HL-60/S4 treated with retinoic acid at 250 ng/mL for 4 days and 3 days (cell line): Measurements from ENCODE around the gene MAP3K7.
"Not testable (repeated sequence)": the region's sequence is repeated elsewhere in the genome, so short reads cannot be mapped to it uniquely, and the experiment has no call there.

Experiments
- in situ Hi-C: fragments of 300-500 bp; cut with MboI; formaldehyde crosslinking; loops from 2 replicates; pipeline ENCODE4 v1.7.0; 2022; ENCODE audit warnings: low sequenced_read_pairs

MAP3K7 gene

DNA sequence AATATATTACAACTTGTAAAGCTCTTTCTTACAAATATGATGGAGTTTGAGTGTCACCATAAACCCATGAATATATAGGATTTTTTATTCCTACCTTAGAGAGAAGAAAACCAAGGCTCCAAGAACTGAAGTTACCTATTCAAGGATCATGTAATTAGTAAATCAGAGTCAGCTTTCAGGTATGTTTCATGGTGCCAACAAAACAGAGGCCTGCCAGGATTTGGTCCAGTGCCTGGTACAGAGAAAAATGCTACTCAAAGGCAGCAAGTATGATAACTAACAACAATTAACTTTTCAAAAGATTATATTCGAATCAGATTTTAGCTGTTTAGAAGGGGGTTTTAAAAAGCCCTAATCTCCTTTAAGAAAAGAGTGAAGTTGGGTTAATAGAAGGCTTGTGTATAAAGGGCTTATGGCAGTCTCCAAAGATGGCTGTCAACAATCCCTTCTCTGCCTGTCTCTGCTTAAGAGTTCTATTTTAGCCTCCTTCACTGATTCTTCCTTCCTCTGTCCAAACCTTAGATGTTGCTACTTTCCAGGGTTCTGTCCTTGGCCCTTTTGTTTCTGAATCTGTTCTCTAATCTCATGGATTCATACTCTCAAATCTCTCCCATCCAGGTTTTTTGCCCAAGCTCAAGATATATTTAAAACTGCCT, 7.8 kb downstream of the MAP3K7 start:
- in situ Hi-C loops, result no loop called here

DNA sequence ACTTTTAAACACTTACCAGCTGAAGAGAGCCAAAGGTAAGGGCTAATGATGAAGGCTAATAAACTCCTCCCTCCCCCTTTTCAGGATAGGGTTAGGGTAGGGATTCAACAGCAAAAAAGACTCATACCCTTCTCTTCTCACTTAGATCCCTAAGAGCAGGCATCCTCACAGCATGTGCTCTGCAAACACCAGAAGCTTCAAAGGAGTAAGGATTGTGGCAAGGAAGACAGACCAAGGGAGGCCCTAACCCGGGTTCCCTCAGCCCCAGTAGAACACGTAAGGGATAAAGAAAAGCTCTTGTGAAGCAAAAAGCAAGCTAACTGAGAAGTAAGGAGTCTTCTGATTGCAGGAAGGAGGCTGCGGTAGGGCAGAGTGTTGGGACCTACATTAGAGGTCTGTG, 11.6 kb downstream of the MAP3K7 start:
- in situ Hi-C loops, result no loop called here

DNA sequence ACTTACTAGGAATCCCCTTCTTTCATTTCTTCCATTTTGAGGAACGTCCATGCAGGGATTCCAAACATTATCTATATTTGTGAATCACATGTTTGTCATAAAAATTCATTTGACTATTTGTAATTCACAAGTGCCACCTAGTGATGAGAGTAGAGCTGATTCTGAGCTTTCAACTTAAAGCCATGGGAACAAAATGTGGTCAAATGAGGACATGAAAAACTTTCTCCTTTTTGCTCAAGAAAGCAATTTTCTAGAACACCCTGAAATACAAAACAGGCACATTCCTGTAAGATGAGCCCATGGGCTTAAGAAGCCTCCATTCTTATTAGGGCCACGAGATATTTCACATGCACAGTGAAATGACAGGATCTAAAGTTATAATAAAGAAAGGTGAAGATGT, 12.3 kb downstream of the MAP3K7 start:
- in situ Hi-C loops, result no loop called here

DNA sequence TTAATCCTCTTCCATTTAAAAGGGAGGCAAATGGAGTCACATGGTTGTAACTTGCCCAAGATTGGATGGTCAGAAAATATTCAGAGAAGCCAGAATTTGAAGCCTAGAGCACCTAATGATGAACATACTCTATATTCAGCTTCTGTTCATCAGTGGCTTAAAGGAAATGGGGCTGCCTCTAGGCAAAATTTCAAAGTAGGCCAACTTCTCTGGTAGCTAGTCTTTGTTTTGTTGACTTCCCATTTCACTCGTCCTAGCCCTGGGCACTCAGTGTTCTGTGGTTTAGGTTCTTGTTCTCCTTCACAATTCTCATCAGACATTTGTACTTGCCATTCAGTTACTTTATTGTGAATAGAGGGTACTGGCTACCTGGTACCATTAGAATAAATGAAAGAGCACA, 13.2 kb downstream of the MAP3K7 start:
- in situ Hi-C loops, result no loop called here

DNA sequence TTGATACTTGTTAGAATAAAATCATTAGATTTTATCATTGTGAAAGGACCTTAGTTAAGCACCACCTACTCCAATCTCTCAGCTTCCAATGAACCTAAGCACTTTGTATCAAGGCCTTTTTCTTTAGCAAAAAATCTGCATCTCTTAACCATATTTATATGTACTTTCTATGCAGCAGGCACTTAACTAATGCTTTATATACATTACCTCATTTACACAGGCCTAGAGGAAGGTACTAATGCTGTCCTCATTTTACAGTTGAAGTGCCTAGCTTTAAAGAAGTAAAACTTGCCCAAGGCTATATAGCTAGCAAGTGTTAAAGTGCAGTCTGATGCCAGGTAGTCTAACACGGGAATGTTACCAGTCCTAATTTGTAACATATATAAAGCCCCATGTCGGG, 14.0 kb downstream of the MAP3K7 start:
- in situ Hi-C loops, result no loop called here

DNA sequence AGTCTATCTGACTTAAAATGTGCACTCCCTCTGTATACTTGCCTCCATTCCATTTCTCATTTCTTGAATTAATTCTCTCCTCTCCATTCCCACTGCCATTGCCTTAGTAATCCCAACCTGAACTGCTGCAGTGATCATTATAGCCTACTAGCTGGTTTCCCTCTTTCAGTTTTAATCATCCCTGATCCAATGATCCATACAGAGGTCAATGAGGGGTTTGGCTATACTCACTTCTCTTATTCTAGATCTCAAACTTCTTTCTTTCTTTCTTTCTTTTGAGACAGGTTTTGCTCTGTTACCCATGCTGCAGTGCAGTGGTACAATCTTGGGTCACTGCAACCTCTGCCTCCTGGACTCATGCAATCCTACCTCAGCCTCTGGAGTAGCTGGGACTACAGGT, 17.6 kb downstream of the MAP3K7 start:
- in situ Hi-C loops, result no loop called here

DNA sequence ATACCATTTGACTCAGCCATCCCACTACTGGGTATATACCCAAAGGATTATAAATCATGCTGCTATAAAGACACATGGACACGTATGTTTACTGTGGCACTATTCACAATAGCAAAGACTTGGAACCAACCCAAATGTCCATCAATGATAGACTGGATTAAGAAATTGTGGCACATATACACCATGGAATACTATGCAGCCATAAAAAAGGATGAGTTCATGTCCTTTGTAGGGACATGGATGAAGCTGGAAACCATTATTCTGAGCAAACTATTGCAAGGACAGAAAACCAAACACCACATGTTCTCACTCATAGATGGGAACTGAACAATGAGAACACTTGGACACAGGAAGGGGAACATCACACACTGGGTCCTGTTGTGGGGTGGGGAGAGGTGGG, 19.2 kb downstream of the MAP3K7 start:
- in situ Hi-C loops, result not testable (repeated sequence)

DNA sequence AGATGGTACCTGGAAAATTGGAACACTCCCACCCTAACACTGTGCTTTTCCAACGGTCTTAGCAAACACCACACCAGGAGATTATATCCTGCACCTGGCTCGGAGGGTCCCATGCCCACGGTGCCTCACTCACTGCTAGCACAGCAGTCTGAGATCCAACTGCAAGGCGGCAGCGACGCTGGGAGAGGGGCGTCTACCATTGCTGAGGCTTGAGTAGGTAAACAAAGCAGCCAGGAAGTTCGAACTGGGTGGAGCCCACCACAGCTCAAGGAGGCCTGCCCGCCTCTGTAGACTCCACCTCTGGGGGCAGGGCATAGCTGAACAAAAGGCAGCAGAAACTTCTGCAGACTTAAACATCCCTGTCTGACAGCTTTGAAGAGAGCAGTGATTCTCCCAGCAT, 24.5 kb downstream of the MAP3K7 start:
- in situ Hi-C loops, result not testable (repeated sequence)

DNA sequence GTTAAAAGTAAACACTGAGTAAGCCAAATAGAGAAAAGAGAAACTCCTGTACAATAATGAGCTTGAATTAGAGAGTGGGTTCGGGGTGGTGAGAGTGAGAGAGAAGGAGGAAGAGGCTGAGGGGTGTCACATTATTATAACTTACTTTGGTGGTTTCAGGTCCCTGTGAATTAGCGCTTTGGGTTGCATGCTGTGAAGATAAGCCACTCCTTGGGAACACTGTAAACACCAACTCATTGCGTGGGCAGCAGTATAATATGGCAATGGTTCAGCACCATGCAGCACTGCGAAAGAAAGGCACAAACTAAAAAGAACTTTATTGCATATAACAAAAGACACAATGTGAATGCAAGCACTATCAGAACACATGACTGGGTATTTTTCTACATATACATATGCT, 26.9 kb downstream of the MAP3K7 start:
- in situ Hi-C loops, result no loop called here

DNA sequence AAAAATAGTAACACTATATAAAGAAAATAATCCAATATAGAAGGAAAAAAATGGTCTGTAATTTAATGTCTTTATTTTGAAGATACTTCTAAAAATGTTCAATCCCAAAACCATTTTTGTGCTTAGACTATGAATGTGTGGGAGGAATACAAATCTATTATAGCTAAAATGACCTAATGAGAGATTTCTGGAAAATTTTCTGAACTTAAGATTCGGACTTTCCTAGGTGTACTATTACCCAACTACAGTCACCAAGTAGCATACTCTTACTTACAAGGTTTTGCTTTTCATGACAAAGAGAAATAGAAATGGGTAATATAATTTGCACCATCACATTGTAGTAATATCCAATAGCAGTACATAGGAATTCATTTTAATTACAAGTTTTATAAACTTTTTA, 29.9 kb downstream of the MAP3K7 start:
- in situ Hi-C loops, result no loop called here

DNA sequence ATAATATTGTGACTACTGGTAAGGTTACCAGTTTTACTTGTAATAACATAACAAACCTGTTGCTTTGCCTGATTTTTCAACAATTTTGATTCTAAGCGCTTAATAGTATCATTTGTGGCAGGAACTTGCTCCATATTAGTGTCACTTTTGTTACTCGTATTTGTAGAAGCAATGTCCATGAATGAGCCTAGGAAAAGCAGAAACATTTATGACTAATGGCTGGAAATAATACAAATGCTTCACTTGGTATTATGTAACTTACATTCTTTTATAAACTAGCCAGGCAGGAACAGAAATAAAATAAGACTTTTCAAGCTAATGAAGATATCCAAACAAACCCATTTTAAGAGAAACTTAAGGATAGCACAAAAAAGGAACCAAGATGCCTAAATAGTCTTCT, 38.9 kb downstream of the MAP3K7 start:
- in situ Hi-C loops, result no loop called here

DNA sequence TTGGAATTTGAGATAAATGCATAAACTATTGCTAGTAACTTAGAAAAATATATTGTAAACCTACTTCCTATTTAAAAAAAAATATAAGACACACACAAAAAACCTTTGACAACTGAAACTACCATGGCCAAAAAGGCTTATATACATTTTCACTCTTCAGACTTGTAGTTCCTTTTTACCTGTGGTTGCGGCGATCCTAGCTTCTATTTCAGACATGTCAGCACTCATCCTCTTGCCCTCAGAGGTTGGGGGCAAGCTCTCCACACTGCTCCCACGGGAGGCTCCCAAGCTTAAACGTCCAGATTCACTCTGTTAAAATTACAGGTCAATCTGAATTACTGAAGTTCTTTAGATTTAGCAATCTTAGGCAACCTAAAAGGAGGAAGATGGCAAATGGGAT, 39.8 kb downstream of the MAP3K7 start:
- in situ Hi-C loops, result no loop called here

DNA sequence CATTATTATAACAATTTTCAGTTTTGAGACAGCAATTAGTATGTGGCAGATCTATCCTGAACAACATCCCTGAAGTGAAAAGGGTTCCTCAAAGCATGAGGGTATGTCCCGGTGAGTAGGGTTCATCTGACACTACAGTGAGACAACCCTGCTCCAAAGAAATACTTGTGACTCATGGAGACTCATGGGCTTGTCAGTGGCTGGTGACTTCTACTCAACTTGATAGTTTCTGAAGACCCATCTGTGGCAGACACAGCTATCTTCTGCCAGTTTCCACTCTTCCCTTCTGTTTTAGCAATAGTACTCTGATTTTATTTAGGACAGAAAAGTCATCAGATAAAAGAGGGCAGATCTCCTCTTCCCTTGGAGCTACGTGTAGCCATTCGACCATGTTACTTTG, 41.4 kb downstream of the MAP3K7 start:
- in situ Hi-C loops, result no loop called here

DNA sequence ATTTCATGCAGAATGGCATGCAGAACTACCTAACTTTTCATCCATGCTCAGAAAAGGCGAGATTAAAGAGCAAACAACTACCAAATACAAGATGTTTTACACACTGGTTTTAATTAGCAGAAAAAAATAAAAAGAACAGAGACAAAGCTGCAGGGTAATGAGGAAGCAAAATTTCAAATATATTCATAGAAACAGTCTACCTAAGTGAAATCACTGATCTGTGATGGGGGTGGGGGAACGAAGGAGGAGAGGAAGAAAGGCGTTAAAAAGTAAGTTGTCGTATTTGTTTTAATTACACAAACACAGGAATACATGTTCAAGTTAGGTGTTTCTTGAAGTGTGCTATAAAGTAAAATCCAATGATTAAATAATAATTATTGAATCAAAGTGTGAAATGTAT, 42.1 kb downstream of the MAP3K7 start:
- in situ Hi-C loops, result no loop called here

DNA sequence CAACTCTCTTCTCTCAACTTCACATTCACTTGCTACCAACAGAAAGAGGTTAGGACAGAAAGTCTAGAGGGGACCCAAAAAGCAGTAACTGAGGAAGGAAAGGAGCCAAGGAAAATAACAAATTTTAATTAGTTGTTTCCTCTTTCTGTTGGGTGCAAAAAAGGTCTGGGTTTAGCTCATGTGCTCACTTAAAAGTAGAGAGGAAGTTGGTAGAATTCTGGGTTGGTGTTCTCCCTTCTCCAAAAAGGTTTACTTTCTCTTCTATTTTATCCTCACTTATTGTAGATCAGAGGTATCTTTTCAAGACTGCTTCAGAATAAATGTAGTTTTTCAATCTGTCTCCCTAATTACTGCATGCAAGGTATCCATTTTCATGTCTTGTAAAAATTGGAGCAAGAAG, 42.8 kb downstream of the MAP3K7 start:
- in situ Hi-C loops, result no loop called here

DNA sequence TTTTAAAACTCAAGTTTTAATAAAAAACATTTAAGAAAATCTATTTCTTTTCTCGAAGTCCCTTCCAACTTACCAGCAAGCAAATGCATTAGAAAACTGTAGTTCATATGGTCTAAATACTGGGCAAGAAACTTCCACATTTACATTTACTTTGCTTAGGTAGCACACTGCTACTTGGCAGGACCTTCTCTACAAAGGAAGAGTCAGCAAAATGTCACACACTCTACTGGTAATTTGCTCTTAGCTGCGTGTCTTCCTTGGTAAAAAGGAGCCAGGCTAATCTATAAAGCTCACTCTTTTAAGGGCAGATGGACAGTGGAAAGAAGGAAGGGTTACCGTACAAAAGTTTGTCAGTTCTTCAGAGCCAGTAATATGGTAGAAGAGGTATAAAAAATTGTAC, 45.7 kb downstream of the MAP3K7 start:
- in situ Hi-C loops, result no loop called here

DNA sequence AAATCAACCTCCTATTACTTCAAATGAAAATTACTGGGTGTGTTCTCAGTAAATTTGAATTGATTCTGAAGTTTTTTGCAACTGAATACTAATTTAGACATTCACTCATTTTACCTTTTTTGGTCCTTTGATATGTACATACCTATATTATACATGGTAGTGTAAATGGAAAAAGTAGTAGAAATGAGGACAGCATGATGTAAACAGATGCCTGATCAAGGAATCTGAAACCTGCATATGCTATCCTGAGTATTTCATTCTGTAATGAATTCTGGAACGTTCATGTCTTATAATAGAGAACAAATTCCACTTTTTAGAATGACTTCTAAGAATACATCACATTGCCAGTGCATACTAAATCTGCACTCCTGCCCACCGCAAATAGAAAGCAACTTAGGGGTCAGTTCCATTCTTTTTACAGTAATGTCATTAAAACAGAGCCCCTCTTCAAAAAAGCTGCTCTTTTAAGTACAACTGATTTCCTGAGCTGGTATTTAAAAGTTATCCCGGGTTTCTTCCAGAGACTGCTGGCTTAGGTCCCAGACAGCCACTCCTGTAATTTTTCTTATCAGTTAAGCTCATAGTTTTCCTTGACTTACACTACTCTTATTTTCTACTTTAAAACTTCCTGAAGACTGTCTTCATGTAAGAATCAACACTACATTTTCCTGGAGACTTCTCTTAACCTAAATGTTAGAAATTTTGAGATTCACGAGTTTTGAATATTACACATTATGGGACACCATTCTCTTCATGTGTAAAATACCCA, 48.4 kb downstream of the MAP3K7 start:
- in situ Hi-C loops, result no loop called here

DNA sequence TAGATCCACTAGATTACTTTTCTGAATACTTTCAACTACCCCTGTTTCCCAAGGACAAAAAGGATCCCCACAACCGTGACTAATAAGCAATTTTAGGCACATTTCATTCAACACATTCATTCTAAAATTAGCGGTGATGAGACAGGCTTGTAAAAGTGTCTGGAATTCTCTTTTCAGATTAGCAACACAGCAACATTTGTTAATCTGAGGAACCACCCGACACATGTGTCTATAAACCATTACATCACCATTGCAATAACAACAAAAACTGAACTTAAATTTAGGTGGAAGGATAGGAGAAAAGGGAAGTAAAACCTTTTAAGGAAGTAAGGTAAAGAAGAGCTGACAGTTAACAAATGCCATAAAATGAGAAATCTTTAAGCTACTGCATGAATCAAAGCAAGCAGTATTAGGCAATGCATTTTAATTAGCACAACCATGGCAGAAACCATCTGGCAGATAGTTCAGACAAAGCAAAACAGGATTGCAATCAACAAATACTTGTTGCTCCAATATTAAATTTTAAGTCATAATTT, 49.1 kb downstream of the MAP3K7 start:
- in situ Hi-C loops, result no loop called here

DNA sequence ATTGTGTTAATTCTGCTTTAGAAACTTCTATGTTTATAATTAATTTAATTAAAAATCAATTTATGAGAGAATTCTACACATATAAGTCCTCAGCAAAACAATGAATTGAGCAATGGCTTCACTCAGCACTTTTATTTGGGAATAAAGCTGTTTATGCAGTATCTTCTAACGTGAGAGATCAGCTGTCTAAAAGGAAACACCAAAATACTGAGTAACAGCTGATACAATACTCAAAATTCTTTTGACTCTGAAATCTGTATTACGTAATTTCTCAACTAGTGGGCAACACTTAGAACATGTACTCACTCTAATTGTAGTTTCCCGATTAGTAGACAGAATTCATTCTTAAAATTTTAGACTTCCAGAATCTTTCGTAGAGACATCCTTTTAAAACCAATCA, 49.8 kb downstream of the MAP3K7 start:
- in situ Hi-C loops, result no loop called here

DNA sequence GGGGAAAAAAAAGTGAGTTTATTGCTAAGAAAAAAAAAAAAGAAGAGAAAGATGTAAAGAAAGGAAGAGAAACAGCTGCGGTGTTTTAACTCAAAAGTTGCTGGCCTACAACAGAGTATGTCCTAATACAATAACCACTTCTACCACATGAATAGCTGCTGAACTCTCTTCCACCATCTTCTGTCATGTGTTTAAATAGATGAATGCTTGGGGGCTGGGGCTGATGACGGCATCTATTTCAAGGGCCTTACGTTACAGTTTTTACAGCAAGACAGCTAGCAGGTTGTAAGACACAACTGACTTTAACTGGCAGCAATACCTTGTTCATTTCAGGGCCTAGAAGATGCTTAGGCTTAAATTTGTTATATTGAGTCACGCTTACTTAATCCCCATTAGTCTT, 50.4 kb downstream of the MAP3K7 start:
- in situ Hi-C loops, result no loop called here

DNA sequence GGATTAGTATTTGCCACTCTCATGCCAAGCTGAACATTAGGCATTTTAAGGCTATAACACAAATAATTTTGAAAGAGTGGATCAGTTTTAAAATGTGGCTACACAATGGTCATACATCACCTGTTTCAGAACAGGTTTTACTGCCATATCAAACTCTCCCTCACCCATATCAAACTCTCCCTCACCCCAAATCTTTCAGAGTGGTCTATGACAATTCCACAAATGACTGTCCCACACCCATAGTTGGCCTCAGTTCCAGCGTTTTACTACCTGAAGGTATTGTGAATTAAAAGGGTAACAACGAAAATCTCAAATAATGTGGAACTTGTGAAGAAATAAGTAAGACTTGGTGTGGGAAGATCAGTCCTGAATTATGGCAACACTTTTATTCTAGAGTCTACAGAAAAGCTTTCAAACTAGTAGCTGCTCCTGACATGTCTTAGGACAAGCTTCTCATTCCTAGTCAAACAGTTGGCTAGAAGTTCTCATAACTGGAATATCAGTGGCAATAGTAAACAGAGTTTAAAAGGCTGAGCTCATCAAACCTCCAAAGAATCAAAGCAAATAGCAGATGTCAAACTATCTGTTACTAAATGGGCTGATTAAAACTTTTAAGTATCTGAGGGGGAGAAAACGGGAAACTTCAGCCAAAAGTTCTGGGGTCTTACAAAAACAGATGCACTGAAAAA, 52.4 kb downstream of the MAP3K7 start:
- in situ Hi-C loops, result no loop called here
